Muscle layer of duodenum (tissue), 2 donors: Measurements from ENCODE around the gene NUP62.
"Not testable (repeated sequence)": the region's sequence is repeated elsewhere in the genome, so short reads cannot be mapped to it uniquely, and the experiment has no call there.

Source experiments
- H3K27ac ChIP-seq: one replicate; pipeline ENCODE4 v1.7.0; 2013; ENCODE audit warnings: mild to moderate bottlenecking, low read length
- H3K27me3 ChIP-seq: one replicate; pipeline ENCODE4 v1.7.0; 2013; ENCODE audit warnings: low read depth, mild to moderate bottlenecking, control low read depth, low read length
- H3K36me3 ChIP-seq, 2 donors: one replicate each; pipeline ENCODE4 v1.7.0; 2013; ENCODE audit warnings: low read length in 2 of 2, control low read depth in 1 of 2, mild to moderate bottlenecking in 1 of 2; ENCODE audit not compliant: insufficient read depth in 2 of 2, control insufficient read depth in 1 of 2
- H3K4me1 ChIP-seq, 2 donors: one replicate each; pipeline ENCODE4 v1.7.0; 2013; ENCODE audit warnings: low read length in 2 of 2, mild to moderate bottlenecking in 2 of 2, control low read depth in 1 of 2, moderate library complexity in 1 of 2; ENCODE audit not compliant: insufficient read depth in 2 of 2, control insufficient read depth in 1 of 2
- H3K4me3 ChIP-seq, 2 donors: one replicate each; pipeline ENCODE4 v1.7.0; 2013; ENCODE audit warnings: low read length in 2 of 2, low read depth in 1 of 2, mild to moderate bottlenecking in 1 of 2
- H3K9me3 ChIP-seq, 2 donors: one replicate each; pipeline ENCODE4 v1.7.0; 2013; ENCODE audit warnings: low read length in 2 of 2, control low read depth in 1 of 2, mild to moderate bottlenecking in 1 of 2; ENCODE audit not compliant: control insufficient read depth in 1 of 2
- donor health status: healthy.

NUP62 gene

DNA sequence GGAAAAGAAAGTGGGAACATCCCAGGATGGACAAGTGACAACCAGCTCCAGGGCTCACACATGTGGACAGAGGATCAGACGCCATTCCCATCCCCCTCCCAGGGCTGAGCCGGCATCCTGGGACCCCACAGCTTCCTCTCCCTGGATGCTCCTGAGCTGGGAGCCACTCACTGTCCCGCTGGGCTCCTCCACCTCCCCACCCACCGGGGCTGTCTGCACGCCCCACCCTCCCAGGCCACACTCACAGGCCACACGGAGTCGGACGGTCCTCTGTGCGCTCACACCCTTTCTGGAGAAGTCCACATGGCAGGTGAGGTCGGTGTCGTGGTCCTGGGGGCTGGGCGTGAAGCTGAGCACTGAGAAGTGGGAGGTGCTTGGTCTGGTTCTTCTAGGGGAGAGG, 30.6 kb upstream of the NUP62 start:
- H3K4me3 ChIP-seq, H3K9me3 ChIP-seq, H3K36me3 ChIP-seq: not testable (repeated sequence)

DNA sequence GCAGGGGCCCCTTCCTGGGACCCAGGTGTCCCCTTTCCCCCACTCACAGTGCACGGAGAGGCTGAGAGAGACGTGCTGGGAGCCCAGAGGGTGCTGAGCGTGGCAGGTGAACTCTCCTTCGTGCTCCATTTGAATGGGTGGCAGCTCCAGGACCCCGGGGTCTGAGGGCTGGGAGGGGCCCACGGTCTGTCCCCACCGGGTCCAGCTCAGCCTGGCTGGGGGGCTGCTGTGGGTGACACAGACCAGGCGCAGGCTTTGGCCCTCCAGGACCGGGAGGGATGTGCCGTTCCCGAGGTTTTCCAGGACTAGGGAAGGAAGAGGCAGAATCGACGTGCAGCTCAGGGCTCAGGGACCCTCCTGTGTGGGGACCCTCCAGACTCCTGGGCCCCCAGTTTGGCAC, 29.3 kb upstream of the NUP62 start:
- H3K27ac ChIP-seq, H3K36me3 ChIP-seq, H3K4me3 ChIP-seq, H3K27me3 ChIP-seq, H3K9me3 ChIP-seq: not testable (repeated sequence)
- peaks cover 9 to 17% of the 10 kb centered on the region in 2 donors for H3K4me1 ChIP-seq

More for the DNA sequence above, 30.6 kb upstream of the NUP62 start:
- not testable (repeated sequence) for H3K27me3 ChIP-seq, H3K27ac ChIP-seq, H3K4me1 ChIP-seq

DNA sequence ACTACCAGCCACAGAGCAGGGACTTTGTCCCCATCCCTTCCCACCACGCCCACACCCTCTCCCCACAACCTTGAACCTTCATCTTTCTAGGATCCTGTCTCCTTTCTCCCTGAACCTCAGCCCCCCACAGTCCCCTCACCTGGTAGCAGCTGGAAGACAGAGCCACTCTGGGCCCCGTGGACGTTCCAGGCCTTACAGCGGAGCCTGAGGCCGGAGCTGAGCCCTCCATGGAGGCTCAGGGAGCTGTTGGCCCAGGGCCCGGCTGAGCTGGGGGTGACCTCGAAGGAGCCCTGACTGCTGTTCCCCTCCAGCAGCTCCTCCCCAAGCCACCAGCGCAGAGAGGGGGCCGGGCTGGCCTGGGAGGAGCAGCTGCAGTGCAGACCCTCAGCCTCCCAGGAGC, 28.8 kb upstream of the NUP62 start:
- H3K4me3 ChIP-seq, H3K27ac ChIP-seq, H3K27me3 ChIP-seq, H3K36me3 ChIP-seq, H3K9me3 ChIP-seq: not testable (repeated sequence)
- peaks cover 9 to 21% of the 10 kb centered on the region in 2 donors for H3K4me1 ChIP-seq

DNA sequence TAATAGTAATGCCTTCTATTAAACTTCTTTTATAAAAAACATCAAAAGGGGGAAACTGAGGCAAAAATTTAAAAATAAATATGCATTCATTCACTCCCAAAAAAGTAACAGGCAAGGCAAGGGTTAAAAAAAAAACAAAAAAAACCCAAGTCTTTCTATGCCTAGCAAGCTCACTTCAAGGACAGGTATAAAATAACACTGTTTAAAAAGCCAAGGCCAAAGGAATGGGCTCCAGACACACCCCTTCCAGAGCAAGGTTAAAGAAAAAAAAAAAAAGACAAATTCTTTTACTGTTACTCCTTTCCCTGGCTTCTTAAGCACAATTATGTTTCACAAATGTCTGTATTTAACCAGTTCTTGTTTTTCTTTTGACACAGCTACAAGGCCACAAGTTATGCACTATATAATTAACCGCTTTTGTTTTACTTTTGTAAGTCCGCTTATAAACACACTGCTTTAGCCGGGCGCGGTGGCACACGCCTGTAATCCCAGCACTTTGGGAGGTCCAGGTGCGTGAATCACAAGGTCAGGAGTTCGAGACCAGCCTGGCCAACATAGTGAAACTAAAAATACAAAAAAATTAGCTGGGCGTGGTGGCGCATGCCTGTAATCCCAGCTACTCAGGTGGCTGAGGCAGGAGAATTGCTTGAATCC, 28.1 kb upstream of the NUP62 start:
- peaks cover 9 to 26% of the 10 kb centered on the region in 2 donors for H3K4me1 ChIP-seq

DNA sequence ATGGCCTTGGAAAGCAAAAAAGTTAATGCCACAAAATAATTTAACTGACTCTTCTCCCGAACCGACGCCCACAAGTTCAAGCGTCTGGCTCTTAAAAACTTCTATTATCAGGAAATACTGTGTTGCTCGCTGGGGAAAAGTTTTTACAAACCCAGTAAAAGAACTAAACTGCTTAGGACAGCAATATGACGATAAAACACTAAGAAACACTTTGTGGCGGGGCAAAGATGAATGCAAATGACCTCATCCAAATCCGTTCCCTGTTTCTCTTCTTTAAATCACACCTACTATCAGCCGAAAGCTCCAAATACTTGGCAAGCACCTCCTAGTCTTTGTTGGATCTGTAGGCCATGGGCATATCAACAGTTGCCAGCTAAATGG, 26.8 kb upstream of the NUP62 start:
- Histone ChIP-seq H3K27me3 (no peaks in the 10 kb centered on the region), H3K27ac (no peak overlapping the region), H3K9me3 (no peaks in the 10 kb centered on the region), H3K36me3 (no peaks in the 10 kb centered on the region), H3K4me1 (peaks cover 9 to 28% of the 10 kb centered on the region in 2 donors), H3K4me3 (no peak overlapping the region)

More for the DNA sequence above, 28.1 kb upstream of the NUP62 start:
- Histone ChIP-seq H3K27me3 (no peaks in the 10 kb centered on the region), H3K27ac (no peak overlapping the region), H3K4me3 (no peak overlapping the region), H3K9me3 (no peaks in the 10 kb centered on the region), H3K36me3 (no peaks in the 10 kb centered on the region)

DNA sequence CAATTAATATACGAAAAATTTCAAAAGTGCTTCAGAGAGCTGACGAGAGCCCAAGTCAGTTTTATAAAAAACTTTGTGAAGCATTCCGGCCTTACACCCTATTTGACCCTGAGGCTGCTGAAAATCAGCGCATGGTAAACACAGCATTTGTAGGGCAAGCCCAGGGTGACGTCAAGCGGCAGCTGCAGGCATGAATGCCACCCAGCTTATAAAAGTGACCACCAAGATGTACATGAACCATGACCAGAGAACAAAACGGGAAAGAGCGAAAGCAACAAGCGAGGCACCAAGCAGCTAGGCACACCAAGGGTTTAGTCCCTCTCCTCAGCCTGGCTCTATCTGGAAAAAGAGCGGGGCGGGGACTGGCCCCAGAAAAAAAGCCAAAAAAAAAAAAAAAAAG, 25.6 kb upstream of the NUP62 start:
- H3K36me3 ChIP-seq = no peaks in the 10 kb centered on the region
- H3K4me3 ChIP-seq = peak overlapping the region in 1 of 2 donors; percentile 24

DNA sequence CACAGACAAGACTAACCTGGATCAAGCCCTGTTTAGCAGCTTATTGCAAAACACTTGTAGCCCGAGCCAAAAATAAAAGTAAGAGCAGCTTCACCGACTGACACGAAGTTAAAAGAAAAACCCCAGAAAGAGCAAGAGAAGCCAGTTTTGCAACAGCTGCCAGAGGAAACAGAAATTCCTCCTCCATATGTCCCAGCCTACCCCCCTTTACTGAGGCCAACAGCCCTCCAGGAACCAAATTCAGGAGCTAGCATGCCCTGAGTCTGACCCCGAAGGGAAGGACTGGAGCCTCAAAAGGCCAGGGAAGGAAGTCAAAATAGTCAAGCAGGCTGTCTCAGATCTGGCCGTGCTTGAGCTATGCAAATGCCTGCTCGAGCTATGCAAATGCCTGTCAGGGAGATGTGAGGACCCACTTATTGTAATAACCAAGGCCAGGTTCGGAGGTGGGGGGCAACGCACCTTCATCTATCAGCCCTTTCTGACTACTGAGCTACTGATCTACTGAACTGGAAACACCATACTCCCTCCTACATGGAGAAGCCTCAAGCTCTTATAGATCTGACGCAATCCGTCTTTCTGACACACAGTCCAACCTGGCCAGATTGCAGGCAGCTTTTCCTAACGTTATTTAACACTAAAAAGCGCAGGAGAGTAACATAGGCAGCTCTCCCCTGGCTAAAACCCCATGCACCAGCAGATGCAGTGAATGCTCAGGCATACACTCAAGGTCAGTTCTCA, 25.0 kb upstream of the NUP62 start:
- Histone ChIP-seq H3K4me1 (peaks cover 9 to 28% of the 10 kb centered on the region in 2 donors), H3K27ac (no peak overlapping the region)

More for the DNA sequence above, 25.6 kb upstream of the NUP62 start:
- peaks cover 9 to 28% of the 10 kb centered on the region in 2 donors for H3K4me1 ChIP-seq
- H3K27me3 ChIP-seq = no peaks in the 10 kb centered on the region
- no peak overlapping the region for H3K27ac ChIP-seq
- no peaks in the 10 kb centered on the region for H3K9me3 ChIP-seq

DNA sequence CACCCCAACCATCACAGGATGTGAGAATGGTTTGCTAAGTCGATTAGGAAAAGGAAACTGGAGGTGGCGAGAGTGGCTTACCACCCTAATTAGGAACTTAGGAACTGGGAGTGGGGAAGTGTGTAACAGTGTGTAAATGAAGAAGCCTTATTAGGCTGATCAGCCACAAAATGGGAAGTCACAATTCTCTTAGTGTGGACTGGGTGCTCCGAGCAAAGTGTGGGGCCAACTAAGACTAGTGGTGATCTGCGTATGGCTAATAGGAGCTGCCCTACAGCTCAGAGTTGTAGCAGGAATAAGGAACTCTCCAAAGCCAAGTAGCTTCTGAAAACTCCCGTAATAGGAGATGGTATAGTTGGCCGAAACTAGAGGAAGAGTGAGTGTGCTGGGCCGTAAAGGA, 24.1 kb upstream of the NUP62 start:
- Histone ChIP-seq H3K36me3 (no peaks in the 10 kb centered on the region), H3K4me3 (no peak overlapping the region), H3K4me1 (peaks cover 9 to 28% of the 10 kb centered on the region in 2 donors), H3K9me3 (no peaks in the 10 kb centered on the region), H3K27me3 (no peaks in the 10 kb centered on the region), H3K27ac (no peak overlapping the region)

More for the DNA sequence above, 25.0 kb upstream of the NUP62 start:
- H3K4me3 ChIP-seq = peak overlapping the region in 1 of 2 donors; percentile 24
- H3K27me3 ChIP-seq = no peaks in the 10 kb centered on the region
- no peaks in the 10 kb centered on the region for H3K36me3 ChIP-seq
- no peaks in the 10 kb centered on the region for H3K9me3 ChIP-seq

DNA sequence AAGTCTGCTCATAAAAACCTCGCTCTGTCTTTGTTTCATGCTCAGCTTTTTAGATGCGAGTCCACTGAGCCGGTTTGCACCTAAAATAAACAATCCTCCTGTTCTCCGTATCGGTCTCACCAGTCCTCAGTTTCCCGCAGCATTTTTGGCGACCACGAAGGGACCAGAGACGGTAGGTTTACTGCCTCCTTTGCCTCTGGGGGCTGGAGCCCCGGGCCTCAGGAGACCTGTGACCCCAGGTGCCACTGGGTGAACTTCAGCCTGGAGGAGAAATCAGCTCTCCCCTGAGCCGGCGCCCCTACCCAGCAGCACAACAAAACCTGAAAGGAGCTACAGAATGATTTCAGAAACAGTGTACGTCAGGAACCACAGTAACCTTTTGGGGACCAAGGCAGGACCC, 23.6 kb upstream of the NUP62 start:
- peaks cover 9 to 28% of the 10 kb centered on the region in 2 donors for H3K4me1 ChIP-seq
- no peak overlapping the region for H3K27ac ChIP-seq
- no peaks in the 10 kb centered on the region for H3K27me3 ChIP-seq
- no peaks in the 10 kb centered on the region for H3K36me3 ChIP-seq
- H3K9me3 ChIP-seq = no peaks in the 10 kb centered on the region
- H3K4me3 ChIP-seq = no peak overlapping the region

DNA sequence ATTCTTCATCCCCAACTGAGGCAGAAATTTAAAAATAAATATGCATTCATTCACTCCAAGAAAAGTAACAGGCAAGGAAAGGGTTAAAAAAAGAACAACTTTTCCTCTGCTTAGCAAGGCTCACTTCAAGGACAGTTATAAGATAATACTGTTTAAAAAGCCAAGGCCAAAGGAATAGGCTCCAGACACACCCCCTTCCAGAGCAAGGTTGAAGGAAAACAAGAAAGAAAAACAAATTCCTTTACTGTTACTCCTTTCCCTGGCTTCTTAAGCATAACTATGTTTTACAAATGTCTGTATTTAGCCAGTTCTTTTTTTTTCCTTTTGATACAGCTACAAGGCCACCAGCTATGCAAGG, 23.2 kb upstream of the NUP62 start:
- H3K27me3 ChIP-seq = no peaks in the 10 kb centered on the region
- H3K9me3 ChIP-seq = no peaks in the 10 kb centered on the region
- H3K4me1 ChIP-seq = peaks cover 9 to 28% of the 10 kb centered on the region in 2 donors
- no peak overlapping the region for H3K27ac ChIP-seq
- H3K4me3 ChIP-seq = no peak overlapping the region
- H3K36me3 ChIP-seq = no peaks in the 10 kb centered on the region

DNA sequence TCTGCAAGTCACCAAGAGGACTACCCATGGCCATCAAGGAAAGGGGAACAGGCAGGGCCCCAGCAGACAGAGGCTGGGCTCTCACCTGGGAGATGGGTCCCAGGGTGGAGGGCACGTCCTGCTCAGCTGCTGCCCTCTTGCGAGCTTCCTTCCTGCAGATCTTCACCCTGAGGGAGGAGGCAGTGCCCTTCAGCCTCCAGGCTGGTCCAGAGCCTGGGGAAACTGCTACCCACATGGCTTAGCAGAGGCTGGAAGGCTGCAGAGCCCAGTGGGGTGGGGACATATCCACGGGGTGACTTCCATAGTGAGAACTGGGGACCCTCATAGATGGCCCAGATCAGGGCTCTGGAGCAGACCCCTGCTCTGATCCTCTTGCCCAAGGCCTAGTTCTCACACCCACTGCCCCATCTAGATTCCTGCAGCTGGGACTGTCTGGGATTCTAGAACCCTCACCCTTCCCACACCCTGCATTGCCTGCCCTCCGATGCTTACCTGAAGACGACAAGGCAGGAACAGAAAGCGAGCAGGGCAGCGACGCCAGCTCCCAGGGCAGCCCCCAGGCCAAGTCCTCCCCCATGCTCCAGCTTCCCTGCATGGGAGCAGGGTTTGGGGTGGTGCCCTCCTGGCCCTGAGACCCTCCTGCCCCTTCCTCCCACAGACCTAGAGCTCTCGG, 22.6 kb upstream of the NUP62 start:
- H3K4me3 ChIP-seq = no peak overlapping the region
- peaks cover 9 to 28% of the 10 kb centered on the region in 2 donors for H3K4me1 ChIP-seq
- H3K9me3 ChIP-seq = no peaks in the 10 kb centered on the region
- H3K27ac ChIP-seq = no peak overlapping the region
- H3K27me3 ChIP-seq = no peaks in the 10 kb centered on the region
- no peaks in the 10 kb centered on the region for H3K36me3 ChIP-seq
